Rectal smooth muscle tissue (tissue), 1 donor: Measurements from ENCODE around the gene SPTBN5.

ENCODE experiments used
- H3K27ac ChIP-seq: one replicate; pipeline ENCODE4 v1.7.0; 2013; ENCODE audit warnings: low read depth, low read length, inconsistent platforms
- H3K27me3 ChIP-seq: one replicate; pipeline ENCODE4 v1.7.0; 2013; ENCODE audit warnings: low read length; ENCODE audit not compliant: control insufficient read depth, insufficient read depth
- H3K36me3 ChIP-seq: one replicate; pipeline ENCODE4 v1.7.0; 2013; ENCODE audit warnings: low read length; ENCODE audit not compliant: control insufficient read depth, insufficient read depth
- H3K4me1 ChIP-seq: one replicate; pipeline ENCODE4 v1.7.0; 2013; ENCODE audit warnings: low read length; ENCODE audit not compliant: control insufficient read depth, insufficient read depth
- H3K4me3 ChIP-seq: one replicate; pipeline ENCODE4 v1.7.0; 2013; ENCODE audit warnings: low read length
- H3K9ac ChIP-seq: one replicate; pipeline ENCODE4 v1.7.0; 2013; ENCODE audit warnings: low read length

Gene SPTBN5

GRCh38 chr15:41893422-41894250 lies at the start of gene SPTBN5:
Gene SPTBN5, minus strand, starts transcription at chr15:41894053. Its CDS starts 556 bp downstream, at chr15:41893497.
- peaks cover 20% of the 10 kb centered on the region for H3K4me1 ChIP-seq
- peak within 1 kb of the TSS; percentile 38 for H3K4me3 ChIP-seq
- no peak within 1 kb of the TSS for H3K9ac ChIP-seq
- peak within 1 kb of the TSS; percentile 35 for H3K27ac ChIP-seq
- H3K36me3 ChIP-seq, result no peaks in the 10 kb centered on the region
- H3K27me3 ChIP-seq, result no peaks in the 10 kb centered on the region

- Histone ChIP-seq H3K27me3 (no peaks in the 10 kb centered on the region), H3K27ac (no peak overlapping the region), H3K4me3 (no peak overlapping the region), H3K36me3 (no peaks in the 10 kb centered on the region), H3K4me1 (peaks cover 11% of the 10 kb centered on the region), H3K9ac (no peak overlapping the region)
Measured at GRCh38 chr15:41942886-41943285, 49.0 kb upstream of the SPTBN5 start.

- H3K9ac ChIP-seq, result no peak overlapping the region
- H3K4me3 ChIP-seq, result no peak overlapping the region
- no peak overlapping the region for H3K27ac ChIP-seq
- H3K36me3 ChIP-seq, result no peaks in the 10 kb centered on the region
- no peaks in the 10 kb centered on the region for H3K27me3 ChIP-seq
- H3K4me1 ChIP-seq, result peaks cover 11% of the 10 kb centered on the region
Measured at GRCh38 chr15:41941644-41942415, 48.0 kb upstream of the SPTBN5 start.

GRCh38 chr15:41940441-41940857 lies 46.6 kb upstream of the SPTBN5 start:
- Histone ChIP-seq H3K9ac (no peak overlapping the region), H3K36me3 (no peaks in the 10 kb centered on the region), H3K4me1 (peaks cover 11% of the 10 kb centered on the region), H3K4me3 (no peak overlapping the region), H3K27ac (no peak overlapping the region), H3K27me3 (no peaks in the 10 kb centered on the region)

- no peaks in the 10 kb centered on the region for H3K36me3 ChIP-seq
- no peak overlapping the region for H3K4me3 ChIP-seq
- H3K27ac ChIP-seq, result no peak overlapping the region
- H3K9ac ChIP-seq, result no peak overlapping the region
- H3K27me3 ChIP-seq, result no peaks in the 10 kb centered on the region
- peaks cover 11% of the 10 kb centered on the region for H3K4me1 ChIP-seq
Measured at GRCh38 chr15:41939986-41940385, 46.1 kb upstream of the SPTBN5 start.

GRCh38 chr15:41937568-41937923 lies 43.7 kb upstream of the SPTBN5 start:
- no peak overlapping the region for H3K9ac ChIP-seq

GRCh38 chr15:41936649-41937567 lies 43.1 kb upstream of the SPTBN5 start:
- Histone ChIP-seq H3K27ac (peak overlapping the region; percentile 38), H3K9ac (no peak overlapping the region), H3K4me1 (no peaks in the 10 kb centered on the region), H3K36me3 (no peaks in the 10 kb centered on the region), H3K27me3 (no peaks in the 10 kb centered on the region), H3K4me3 (no peak overlapping the region)

More at GRCh38 chr15:41937568-41937923, 43.7 kb upstream of the SPTBN5 start:
- Histone ChIP-seq H3K27ac (no peak overlapping the region), H3K27me3 (no peaks in the 10 kb centered on the region), H3K4me3 (no peak overlapping the region), H3K36me3 (no peaks in the 10 kb centered on the region), H3K4me1 (no peaks in the 10 kb centered on the region)

GRCh38 chr15:41936155-41936554 lies 42.3 kb upstream of the SPTBN5 start:
- Histone ChIP-seq H3K4me3 (no peak overlapping the region), H3K27ac (peak overlapping the region; percentile 32), H3K4me1 (no peaks in the 10 kb centered on the region), H3K27me3 (no peaks in the 10 kb centered on the region), H3K9ac (no peak overlapping the region), H3K36me3 (no peaks in the 10 kb centered on the region)

GRCh38 chr15:41935566-41936020 lies 41.7 kb upstream of the SPTBN5 start:
- Histone ChIP-seq H3K27me3 (no peaks in the 10 kb centered on the region), H3K4me3 (no peak overlapping the region), H3K27ac (peak overlapping the region; percentile 32), H3K9ac (no peak overlapping the region), H3K4me1 (no peaks in the 10 kb centered on the region), H3K36me3 (no peaks in the 10 kb centered on the region)

GRCh38 chr15:41934843-41935242 lies 41.0 kb upstream of the SPTBN5 start:
- Histone ChIP-seq H3K4me3 (no peak overlapping the region), H3K27ac (no peak overlapping the region), H3K27me3 (no peaks in the 10 kb centered on the region), H3K36me3 (no peaks in the 10 kb centered on the region), H3K9ac (no peak overlapping the region), H3K4me1 (peaks cover 3% of the 10 kb centered on the region)

- no peak overlapping the region for H3K4me3 ChIP-seq
- H3K27ac ChIP-seq, result no peak overlapping the region
- H3K4me1 ChIP-seq, result peaks cover 4% of the 10 kb centered on the region
- H3K36me3 ChIP-seq, result no peaks in the 10 kb centered on the region
- no peaks in the 10 kb centered on the region for H3K27me3 ChIP-seq
- H3K9ac ChIP-seq, result no peak overlapping the region
Measured at GRCh38 chr15:41933771-41934170, 39.9 kb upstream of the SPTBN5 start.

- no peak overlapping the region for H3K27ac ChIP-seq
- H3K9ac ChIP-seq, result no peak overlapping the region
- H3K27me3 ChIP-seq, result no peaks in the 10 kb centered on the region
- no peak overlapping the region for H3K4me3 ChIP-seq
- peaks cover 7% of the 10 kb centered on the region for H3K4me1 ChIP-seq
- no peaks in the 10 kb centered on the region for H3K36me3 ChIP-seq
Measured at GRCh38 chr15:41933326-41933725, 39.5 kb upstream of the SPTBN5 start.
